Suppressor macrophage treated with lipopolysaccharide for 4 hours (primary cell): ENCODE measurements around the gene HCFC1.
A peak's percentile ranks its signal among the peaks of the same experiment; 100 is the strongest.

Source experiments
- DNase-seq: peaks from one replicate; pipeline ENCODE4 v3.0.0-alpha.2; 2020

HCFC1 gene

GRCh38 chrX:153973127-153974002, 1.7 kb upstream of the HCFC1 start:
- peak; percentile 1 for DNase-seq

- DNase-seq, result peak; percentile 92
Measured at GRCh38 chrX:153972368-153973126, 929 bp upstream of the HCFC1 start, which contains the start of gene TMEM187. TMEM187 (plus strand) TSS chrX:153972754; CDS start chrX:153982063, 9,309 bp downstream.

GRCh38 chrX:153971124-153971449, 531 bp downstream of the HCFC1 start:
- peak; percentile 92 for DNase-seq

GRCh38 chrX:153970357-153971123, 1.1 kb downstream of the HCFC1 start:
- peak; percentile 12 for DNase-seq

GRCh38 chrX:153969904-153970356, 1.7 kb downstream of the HCFC1 start:
- peak; percentile 10 for DNase-seq

- peak; percentile 5 for DNase-seq
Measured at GRCh38 chrX:153969125-153969903, 2.3 kb downstream of the HCFC1 start.

- peak; percentile 8 for DNase-seq
Measured at GRCh38 chrX:153968754-153969124, 2.9 kb downstream of the HCFC1 start.

- peak; percentile 2 for DNase-seq
Measured at GRCh38 chrX:153968255-153968654, 3.4 kb downstream of the HCFC1 start.

- DNase-seq, result peak; percentile 66
Measured at GRCh38 chrX:153967536-153968224, 3.9 kb downstream of the HCFC1 start.

GRCh38 chrX:153966841-153967535, 4.6 kb downstream of the HCFC1 start:
- peak; percentile 2 for DNase-seq

GRCh38 chrX:153966283-153966688, 5.3 kb downstream of the HCFC1 start:
- no peak for DNase-seq

- DNase-seq, result no peak
Measured at GRCh38 chrX:153965406-153965805, 6.2 kb downstream of the HCFC1 start.

GRCh38 chrX:153964105-153964504, 7.5 kb downstream of the HCFC1 start:
- DNase-seq, result no peak

GRCh38 chrX:153963546-153963945, 8.1 kb downstream of the HCFC1 start:
- DNase-seq, result no peak

- DNase-seq, result no peak
Measured at GRCh38 chrX:153961292-153961691, 10.3 kb downstream of the HCFC1 start.

GRCh38 chrX:153960786-153961185, 10.8 kb downstream of the HCFC1 start:
- DNase-seq, result no peak

GRCh38 chrX:153960077-153960476, 11.5 kb downstream of the HCFC1 start:
- DNase-seq, result no peak

GRCh38 chrX:153959649-153960048, 12.0 kb downstream of the HCFC1 start:
- DNase-seq, result no peak

- no peak for DNase-seq
Measured at GRCh38 chrX:153958605-153959004, 13.0 kb downstream of the HCFC1 start.

GRCh38 chrX:153957224-153957623, 14.4 kb downstream of the HCFC1 start:
- no peak for DNase-seq
